ENCODE results near the gene IBTK. TPM values are rescaled to one million over a fixed set of nuclear protein-coding genes. Genes with fewer than 3 reads are reported as not detected.
A peak's percentile ranks its signal among the peaks of the same experiment; 100 is the strongest.
"Not testable (repeated sequence)": the region's sequence is repeated elsewhere in the genome, so short reads cannot be mapped to it uniquely, and the experiment has no call there.

IBTK gene
- total RNA-seq, 1 experiment from 2014 or later, result 24.1 TPM

GRCh38 chr6:82257088-82257774 lies 9.7 kb upstream of the IBTK start (continued):
- TF ChIP-seq STAT6 (CRISPR knock-in tag; conservative IDR thresholded peaks at IDR 0.05; ENCODE audit: low read depth), result no peak
- TF ChIP-seq OVOL2 (CRISPR knock-in tag; IDR thresholded peaks at IDR 0.05; ENCODE audit: borderline replicate concordance), result no peak
- no peak for TF ChIP-seq MYBL2 (CRISPR knock-in tag; IDR thresholded peaks at IDR 0.05)
- TF ChIP-seq, protein P1, sequence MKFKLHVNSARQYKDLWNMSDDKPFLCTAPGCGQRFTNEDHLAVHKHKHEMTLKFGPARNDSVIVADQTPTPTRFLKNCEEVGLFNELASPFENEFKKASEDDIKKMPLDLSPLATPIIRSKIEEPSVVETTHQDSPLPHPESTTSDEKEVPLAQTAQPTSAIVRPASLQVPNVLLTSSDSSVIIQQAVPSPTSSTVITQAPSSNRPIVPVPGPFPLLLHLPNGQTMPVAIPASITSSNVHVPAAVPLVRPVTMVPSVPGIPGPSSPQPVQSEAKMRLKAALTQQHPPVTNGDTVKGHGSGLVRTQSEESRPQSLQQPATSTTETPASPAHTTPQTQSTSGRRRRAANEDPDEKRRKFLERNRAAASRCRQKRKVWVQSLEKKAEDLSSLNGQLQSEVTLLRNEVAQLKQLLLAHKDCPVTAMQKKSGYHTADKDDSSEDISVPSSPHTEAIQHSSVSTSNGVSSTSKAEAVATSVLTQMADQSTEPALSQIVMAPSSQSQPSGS (CRISPR knock-in tag; IDR thresholded peaks at IDR 0.05; ENCODE audit: borderline replicate concordance, low read depth), result no peak
- TF ChIP-seq, protein P2, sequence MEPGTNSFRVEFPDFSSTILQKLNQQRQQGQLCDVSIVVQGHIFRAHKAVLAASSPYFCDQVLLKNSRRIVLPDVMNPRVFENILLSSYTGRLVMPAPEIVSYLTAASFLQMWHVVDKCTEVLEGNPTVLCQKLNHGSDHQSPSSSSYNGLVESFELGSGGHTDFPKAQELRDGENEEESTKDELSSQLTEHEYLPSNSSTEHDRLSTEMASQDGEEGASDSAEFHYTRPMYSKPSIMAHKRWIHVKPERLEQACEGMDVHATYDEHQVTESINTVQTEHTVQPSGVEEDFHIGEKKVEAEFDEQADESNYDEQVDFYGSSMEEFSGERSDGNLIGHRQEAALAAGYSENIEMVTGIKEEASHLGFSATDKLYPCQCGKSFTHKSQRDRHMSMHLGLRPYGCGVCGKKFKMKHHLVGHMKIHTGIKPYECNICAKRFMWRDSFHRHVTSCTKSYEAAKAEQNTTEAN (CRISPR knock-in tag; IDR thresholded peaks at IDR 0.05), result no peak

- peaks cover 22% of the 10 kb centered on the region for H3K4me1 Mint-ChIP-seq
- H3K4me3 Mint-ChIP-seq; DNase-seq (ENCODE audit: low spot score); H3K27me3 Mint-ChIP-seq (ENCODE audit: low read depth); POLR2A ChIA-PET; ATAC-seq; H3K27ac Mint-ChIP-seq; H3K9me3 Mint-ChIP-seq; H3K36me3 Mint-ChIP-seq: not testable (repeated sequence)
- CTCF ChIA-PET, result interaction anchor here (1.4 kb wide), 1 partner anchor 811 kb away, joined by 3 read pairs; the partner anchor contains the start of gene UBE3D
These were observed 7.2 kb upstream of the IBTK start for GRCh38 chr6:82254722-82255121.

DNA sequence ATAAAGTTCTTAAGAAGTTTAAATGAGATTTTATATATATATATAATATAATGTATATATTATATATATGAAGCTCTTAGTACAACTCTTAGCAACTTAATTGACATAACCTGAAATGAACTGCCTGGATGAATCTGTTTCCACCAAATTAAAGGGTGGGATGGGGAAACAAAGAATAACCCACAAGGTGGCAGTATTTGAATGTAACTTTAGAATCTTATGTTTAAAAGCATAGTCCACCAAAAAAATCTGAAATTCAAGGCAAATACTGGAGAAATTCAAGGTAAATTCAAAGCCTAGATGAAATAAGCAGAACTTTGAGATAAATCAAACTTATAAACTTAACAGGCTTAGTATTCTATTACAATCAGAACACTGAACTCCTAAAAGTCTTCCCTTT lies 4.4 kb upstream of the IBTK start:
- Mint-ChIP-seq H3K36me3 (no peaks in the 10 kb centered on the region), H3K4me3 (no peak overlapping the region), H3K27me3 (ENCODE audit: low read depth) (no peaks in the 10 kb centered on the region), H3K4me1 (peaks cover 22% of the 10 kb centered on the region), H3K27ac (no peak overlapping the region), H3K9me3 (no peaks in the 10 kb centered on the region)
- CTCF ChIA-PET, result no interaction called here
- ATAC-seq (no peak), DNase-seq (ENCODE audit: low spot score) (no peak)
- TF ChIP-seq ELF4 (CRISPR knock-in tag; IDR thresholded peaks at IDR 0.05; ENCODE audit: low read depth), result no peak
- TF ChIP-seq, protein P3, sequence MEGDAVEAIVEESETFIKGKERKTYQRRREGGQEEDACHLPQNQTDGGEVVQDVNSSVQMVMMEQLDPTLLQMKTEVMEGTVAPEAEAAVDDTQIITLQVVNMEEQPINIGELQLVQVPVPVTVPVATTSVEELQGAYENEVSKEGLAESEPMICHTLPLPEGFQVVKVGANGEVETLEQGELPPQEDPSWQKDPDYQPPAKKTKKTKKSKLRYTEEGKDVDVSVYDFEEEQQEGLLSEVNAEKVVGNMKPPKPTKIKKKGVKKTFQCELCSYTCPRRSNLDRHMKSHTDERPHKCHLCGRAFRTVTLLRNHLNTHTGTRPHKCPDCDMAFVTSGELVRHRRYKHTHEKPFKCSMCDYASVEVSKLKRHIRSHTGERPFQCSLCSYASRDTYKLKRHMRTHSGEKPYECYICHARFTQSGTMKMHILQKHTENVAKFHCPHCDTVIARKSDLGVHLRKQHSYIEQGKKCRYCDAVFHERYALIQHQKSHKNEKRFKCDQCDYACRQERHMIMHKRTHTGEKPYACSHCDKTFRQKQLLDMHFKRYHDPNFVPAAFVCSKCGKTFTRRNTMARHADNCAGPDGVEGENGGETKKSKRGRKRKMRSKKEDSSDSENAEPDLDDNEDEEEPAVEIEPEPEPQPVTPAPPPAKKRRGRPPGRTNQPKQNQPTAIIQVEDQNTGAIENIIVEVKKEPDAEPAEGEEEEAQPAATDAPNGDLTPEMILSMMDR (IDR thresholded peaks at IDR 0.05), result 0 out of 2 replicates have a peak, but pooled peaks have one; percentile 20
- POLR2A ChIA-PET, result interaction anchor here (0.7 kb wide), 1 partner anchor 701 kb away, joined by 3 read pairs; no protein-coding TSS in a partner anchor

DNA sequence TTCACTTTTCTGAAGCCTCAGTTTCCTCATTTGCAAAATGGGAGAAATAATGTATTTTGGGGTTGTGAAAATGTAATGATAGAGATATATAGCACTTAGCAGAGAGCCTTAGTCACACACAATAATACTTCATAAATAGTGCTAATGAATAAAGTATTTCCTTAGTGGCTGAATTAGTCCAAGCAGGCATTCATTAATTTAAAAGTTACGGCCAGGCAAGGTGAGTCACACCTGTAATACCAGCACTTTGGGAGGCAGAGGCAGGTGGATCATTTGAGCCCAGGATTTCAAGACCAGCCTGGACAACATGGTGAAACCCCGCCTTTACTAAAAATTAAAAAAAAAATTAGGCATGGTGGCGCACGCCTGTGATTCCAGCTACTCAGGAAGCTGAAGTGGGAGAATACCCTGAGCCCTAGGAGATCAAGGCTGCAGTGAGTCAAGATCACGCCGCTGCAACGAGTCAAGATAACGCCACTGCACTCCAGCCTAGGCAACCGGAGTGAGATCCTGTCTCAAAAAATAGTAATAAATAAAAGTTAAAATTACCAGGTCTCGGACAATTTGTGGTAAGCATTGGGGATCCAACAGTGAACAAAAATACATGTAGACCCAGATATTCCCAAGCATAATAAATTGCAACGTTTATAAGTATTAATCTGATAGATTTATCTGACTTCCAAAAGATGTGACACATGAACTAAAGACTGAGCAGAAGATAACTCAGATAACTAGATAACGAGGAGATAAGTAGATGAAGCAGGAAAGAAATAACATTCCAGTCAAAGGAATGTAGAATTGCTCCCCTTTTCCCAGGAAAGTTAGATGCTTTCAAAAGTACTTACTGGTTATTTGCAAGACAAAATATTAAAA lies 2.1 kb upstream of the IBTK start:
- no peak overlapping the region for H3K4me3 Mint-ChIP-seq
- DNase-seq (ENCODE audit: low spot score) (no peak), ATAC-seq (no peak)
- H3K27ac Mint-ChIP-seq, result no peak overlapping the region
- CTCF ChIA-PET, result interaction anchor here (1.4 kb wide), 1 partner anchor 816 kb away, joined by 6 read pairs; the partner anchor contains the start of gene UBE3D
- H3K4me1 Mint-ChIP-seq, result peaks cover 27% of the 10 kb centered on the region
- H3K36me3 Mint-ChIP-seq, result peaks cover under 1% of the 10 kb centered on the region; the same call in 1 of the 2 replicates
- H3K9me3 Mint-ChIP-seq, result no peaks in the 10 kb centered on the region
- H3K27me3 Mint-ChIP-seq (ENCODE audit: low read depth), result no peaks in the 10 kb centered on the region
- TF ChIP-seq JAZF1 (CRISPR knock-in tag; IDR thresholded peaks at IDR 0.05) (no peak), SP1 (CRISPR knock-in tag; conservative IDR thresholded peaks at IDR 0.05) (no peak), ZBTB21 (CRISPR knock-in tag; IDR thresholded peaks at IDR 0.05; ENCODE audit: borderline replicate concordance) (no peak), CBFB (CRISPR knock-in tag; IDR thresholded peaks at IDR 0.05; ENCODE audit: low read depth) (no peak), ETV6 (CRISPR knock-in tag; IDR thresholded peaks at IDR 0.05) (no peak), ZNF671 (CRISPR knock-in tag; IDR thresholded peaks at IDR 0.05) (no peak), TEAD1 (CRISPR knock-in tag; IDR thresholded peaks at IDR 0.05) (no peak)
- TF ChIP-seq, protein P4, sequence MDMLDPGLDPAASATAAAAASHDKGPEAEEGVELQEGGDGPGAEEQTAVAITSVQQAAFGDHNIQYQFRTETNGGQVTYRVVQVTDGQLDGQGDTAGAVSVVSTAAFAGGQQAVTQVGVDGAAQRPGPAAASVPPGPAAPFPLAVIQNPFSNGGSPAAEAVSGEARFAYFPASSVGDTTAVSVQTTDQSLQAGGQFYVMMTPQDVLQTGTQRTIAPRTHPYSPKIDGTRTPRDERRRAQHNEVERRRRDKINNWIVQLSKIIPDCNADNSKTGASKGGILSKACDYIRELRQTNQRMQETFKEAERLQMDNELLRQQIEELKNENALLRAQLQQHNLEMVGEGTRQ (CRISPR knock-in tag; IDR thresholded peaks at IDR 0.05), result no peak
- TF ChIP-seq, protein P5, sequence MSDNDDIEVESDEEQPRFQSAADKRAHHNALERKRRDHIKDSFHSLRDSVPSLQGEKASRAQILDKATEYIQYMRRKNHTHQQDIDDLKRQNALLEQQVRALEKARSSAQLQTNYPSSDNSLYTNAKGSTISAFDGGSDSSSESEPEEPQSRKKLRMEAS (CRISPR knock-in tag; IDR thresholded peaks at IDR 0.05), result no peak
- TF ChIP-seq, protein P2 (CRISPR knock-in tag; IDR thresholded peaks at IDR 0.05), result no peak
- POLR2A ChIA-PET, result no interaction called here

Data from WTC11 (cell line).